Right lobe of liver (tissue), 4 donors: ENCODE measurements around the gene BCL11B.

Experiments used
- POLR2A ChIP-seq: fragments of 450-650 bp; IDR thresholded peaks from one replicate; pipeline ENCODE4 v1.6.1; 2017; ENCODE audit warnings: antibody characterized with exemption, mild to moderate bottlenecking
- TF ChIP-seq, protein P1 (sequence below), 4 donors: fragments of 200-600 bp in 3 of 4; fragments of 450-650 bp in 1 of 4; IDR thresholded peaks; one replicate each; pipeline versions ENCODE4 v1.5.1 to v1.8.0; 2016 to 2022; ENCODE audit warnings: antibody characterized with exemption in 4 of 4, mild to moderate bottlenecking in 2 of 4
- donor health status: DM: no; HTN: no; CAD: no.
- donor health status: DM: no; HTN: no; CAD: no.
- donor health status: DM: no; HTN: yes; CAD: no.

DNA sequence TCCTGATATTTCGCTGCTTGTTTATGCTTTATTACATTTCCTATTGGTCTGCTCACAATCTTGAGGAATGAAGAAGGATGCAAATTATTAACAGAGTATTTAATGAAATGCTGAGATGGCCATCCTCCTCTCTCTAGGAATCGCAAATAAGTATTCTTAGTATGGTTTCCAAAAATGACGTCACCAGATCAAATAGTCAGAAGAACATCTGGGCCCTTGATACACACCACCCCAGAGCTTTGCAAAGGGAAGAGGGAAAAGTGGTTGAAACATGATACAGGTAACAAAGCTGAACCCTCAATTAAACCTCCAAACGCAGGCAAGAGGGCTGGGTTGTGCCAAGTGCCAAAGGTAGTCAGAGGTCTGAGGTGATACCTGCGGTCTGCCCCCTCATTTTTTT lies 107.3 kb downstream of the BCL11B start:
- TF ChIP-seq, protein P1, sequence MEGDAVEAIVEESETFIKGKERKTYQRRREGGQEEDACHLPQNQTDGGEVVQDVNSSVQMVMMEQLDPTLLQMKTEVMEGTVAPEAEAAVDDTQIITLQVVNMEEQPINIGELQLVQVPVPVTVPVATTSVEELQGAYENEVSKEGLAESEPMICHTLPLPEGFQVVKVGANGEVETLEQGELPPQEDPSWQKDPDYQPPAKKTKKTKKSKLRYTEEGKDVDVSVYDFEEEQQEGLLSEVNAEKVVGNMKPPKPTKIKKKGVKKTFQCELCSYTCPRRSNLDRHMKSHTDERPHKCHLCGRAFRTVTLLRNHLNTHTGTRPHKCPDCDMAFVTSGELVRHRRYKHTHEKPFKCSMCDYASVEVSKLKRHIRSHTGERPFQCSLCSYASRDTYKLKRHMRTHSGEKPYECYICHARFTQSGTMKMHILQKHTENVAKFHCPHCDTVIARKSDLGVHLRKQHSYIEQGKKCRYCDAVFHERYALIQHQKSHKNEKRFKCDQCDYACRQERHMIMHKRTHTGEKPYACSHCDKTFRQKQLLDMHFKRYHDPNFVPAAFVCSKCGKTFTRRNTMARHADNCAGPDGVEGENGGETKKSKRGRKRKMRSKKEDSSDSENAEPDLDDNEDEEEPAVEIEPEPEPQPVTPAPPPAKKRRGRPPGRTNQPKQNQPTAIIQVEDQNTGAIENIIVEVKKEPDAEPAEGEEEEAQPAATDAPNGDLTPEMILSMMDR (IDR thresholded peaks at IDR 0.05) = no peak
- no peak for TF ChIP-seq POLR2A
